RPMI8226 (cell line): ENCODE measurements around the gene HSDL1.

Source experiments
- DNase-seq: peaks from one replicate; pipeline ENCODE4 v3.0.0-alpha.2; 2015

HSDL1 gene

DNA sequence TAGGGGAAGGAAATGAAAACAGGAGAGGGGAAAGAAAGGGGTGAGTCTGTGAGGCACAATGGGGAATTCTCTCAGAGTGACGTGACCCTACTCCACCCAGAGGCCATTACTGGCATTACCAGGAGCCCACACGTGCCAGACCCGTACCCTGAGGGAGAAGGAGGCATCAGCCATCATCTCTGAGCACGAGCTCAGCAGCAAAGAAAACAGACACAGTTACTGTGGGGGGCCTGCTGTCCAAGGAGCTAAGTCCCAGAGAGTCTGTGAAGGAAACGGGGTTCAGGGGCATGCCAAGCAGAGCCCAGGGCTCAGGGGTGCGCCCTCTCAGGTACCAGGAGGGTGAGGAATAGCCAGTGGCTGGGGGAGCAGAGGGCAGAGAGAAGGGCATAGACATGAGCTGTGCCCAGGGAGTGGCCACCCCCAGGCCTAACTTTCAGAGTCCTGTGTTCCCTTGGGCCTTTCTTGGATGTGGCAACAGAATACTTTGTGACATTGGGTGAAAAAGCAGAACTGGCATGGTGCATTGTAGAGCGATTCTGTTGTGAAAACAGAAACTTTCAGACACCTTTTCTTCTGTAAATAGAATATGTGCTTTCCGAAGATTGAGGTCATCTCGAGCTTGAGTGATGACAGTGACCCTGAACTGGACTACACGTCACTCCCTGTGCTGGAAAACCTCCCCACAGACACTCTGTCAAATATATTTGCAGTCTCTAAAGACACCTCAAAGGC, 30.5 kb upstream of the HSDL1 start:
- DNase-seq: peak; percentile 71

DNA sequence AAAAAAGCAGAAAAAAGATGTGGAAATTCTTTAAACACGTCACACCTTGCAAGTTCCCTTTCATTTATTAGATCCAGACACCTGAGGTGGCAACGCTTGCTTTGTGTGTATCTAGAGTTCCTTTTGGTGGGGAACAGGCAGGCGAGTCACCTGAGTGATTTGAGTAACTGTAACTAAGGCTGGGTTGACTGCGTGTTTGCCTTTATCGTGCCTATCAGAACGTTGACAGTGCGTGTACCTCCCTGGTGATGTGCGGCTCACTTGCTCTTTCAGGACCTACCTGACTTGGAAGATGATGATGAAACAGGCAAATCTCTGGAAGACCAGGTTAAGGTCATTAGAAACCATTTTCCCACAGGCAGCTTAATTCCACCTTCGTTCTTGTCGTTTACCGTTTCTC, 29.4 kb upstream of the HSDL1 start:
- no peak for DNase-seq

- DNase-seq: no peak
Measured at GRCh38 chr16:84169765-84170310, 24.9 kb upstream of the HSDL1 start.

GRCh38 chr16:84166796-84167695, 22.1 kb upstream of the HSDL1 start:
- DNase-seq: no peak

DNA sequence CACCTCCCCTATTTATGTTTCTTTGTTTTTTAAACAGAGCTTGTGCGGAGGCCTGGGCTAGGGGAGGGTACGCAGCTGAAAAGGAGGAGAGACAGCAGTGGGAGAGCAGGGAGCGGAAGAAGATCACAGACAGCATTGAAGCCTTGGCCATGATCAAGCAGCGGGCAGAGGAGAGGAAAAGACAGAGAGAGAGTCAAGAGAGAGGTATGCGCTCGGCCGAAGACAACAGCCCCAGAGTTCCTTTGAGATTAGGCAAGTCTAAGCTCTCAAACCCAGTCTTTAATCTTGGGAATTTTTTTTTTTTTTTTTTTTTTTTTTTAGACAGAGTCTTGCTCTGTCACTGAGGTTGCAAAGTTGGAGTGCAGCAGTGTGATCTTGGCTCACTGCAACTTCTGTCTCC, 20.8 kb upstream of the HSDL1 start:
- no peak for DNase-seq

- no peak for DNase-seq
Measured at GRCh38 chr16:84161801-84162200, 16.8 kb upstream of the HSDL1 start.

GRCh38 chr16:84161037-84161436, 16.1 kb upstream of the HSDL1 start:
- DNase-seq: no peak

DNA sequence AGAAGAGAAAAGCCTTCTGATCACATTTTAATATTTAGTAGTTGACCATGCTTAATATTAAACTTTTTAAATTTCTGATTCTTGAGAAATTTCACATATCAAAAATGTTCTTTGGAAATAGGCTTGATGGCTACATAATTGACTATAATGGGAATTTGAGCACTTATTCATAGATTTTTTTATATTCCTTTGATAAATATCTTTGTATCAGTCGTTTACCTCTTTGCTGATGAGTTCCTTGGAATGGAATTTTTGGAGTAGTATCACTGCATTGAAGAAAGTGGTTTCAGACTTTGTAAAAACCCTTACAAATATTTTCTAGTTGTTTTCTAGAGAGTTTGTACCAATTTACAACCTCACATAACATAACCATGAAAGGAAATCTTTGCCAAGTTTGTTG, 14.8 kb upstream of the HSDL1 start:
- no peak for DNase-seq

DNA sequence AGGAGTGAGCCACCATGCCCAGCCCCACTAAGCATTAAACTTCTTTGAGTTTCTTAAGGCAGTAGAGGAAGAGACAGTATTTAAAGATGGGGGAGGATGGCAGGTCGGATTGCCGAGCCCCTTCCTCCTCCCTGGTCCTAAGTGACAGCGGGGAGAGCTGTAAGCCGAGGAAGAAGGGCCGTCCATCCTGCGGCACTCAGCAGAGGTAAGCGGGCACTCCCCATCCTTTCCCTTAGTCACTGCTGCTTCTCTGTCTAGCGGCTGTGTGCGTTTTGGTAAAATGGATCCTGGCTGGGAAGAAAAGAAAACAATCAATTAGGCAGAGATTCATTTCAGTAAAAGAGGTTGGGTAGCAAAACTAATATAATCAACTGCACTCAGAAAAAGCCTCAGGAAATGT, 14.0 kb upstream of the HSDL1 start:
- no peak for DNase-seq

DNA sequence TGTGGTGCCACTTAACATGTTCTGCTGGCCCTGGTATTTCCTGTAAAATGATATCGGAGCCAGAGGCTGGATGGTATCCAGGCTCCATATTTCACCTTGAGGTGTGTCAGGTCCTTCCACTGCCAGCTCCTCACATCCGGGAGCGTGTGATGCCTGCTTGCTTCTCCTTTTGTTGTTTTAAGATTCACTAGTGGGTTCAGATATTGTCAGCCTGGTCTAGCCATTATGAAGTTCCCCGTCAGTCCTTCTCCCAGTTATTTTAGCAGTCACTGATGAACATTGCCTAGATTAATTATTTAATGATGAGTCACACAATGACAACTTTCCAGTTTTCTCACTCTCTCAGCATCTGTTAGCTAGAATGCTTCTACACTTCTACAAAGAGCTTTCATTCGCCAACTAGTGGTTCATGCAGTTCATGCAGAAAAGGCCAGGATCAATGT, 11.4 kb upstream of the HSDL1 start:
- DNase-seq: no peak

DNA sequence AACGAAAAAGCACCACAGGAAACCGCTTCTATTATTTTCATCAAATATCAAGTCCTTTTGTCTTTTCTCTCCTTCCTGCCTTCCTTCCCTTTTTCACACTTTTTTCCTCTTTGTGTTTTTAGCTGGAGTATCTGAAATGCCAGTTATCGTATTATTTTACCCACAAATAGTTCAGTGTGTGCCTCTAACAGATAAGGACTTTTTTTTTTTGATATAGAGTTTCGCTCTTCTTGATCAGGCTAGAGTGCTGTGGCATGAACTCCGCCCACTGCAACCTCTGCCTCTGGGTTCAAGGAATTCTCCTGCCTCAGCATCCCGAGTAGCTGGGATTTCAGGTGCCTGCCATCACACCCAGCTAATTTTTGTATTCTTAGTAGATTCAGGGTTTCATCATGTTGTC, 10.8 kb upstream of the HSDL1 start:
- no peak for DNase-seq

DNA sequence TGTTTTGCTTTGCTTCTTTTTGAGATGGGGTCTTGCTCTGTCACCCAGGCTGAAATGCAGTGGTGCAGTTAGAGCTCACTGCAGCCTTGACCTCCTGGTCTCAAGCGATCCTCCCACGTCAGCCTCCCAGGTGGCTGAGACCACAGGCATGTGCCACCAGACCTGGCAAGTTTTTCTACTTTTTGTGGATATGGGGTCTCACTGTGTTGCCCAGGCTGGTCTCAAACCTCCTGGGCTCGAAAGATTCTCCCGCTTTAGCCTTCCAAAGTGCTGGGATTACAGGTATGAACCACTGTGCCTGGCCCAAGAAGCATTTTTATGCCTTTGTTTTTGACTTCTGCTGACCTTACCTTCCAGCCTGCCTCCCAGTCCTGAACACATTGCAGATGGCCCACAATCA, 10.2 kb upstream of the HSDL1 start:
- no peak for DNase-seq

DNA sequence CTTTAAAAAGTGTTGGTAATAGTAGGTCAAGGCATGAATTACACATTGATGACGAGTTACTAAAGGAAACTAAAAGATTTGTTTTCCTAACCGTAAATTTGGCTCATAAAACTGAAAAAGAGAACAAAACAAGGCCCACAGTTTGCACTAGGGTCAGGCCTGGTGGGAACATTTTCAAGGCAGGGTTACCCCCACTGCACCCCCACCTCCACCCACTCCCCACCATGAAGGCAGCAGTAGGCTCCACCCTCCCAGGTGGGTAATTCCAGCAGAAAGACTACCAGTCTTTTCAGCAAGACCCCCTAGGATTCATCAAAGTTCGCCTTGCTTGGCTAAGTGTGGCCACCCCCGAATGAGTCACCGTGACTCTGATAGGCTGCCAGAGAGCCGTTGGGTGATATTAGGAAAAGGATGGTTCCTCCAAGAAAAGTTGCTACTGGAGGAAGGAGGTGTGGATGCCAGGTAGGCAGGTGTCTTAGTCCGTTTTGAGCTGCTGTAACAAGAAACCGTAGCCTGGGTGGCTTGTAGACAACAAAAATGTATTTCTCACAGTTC, 8.8 kb upstream of the HSDL1 start:
- DNase-seq: no peak

DNA sequence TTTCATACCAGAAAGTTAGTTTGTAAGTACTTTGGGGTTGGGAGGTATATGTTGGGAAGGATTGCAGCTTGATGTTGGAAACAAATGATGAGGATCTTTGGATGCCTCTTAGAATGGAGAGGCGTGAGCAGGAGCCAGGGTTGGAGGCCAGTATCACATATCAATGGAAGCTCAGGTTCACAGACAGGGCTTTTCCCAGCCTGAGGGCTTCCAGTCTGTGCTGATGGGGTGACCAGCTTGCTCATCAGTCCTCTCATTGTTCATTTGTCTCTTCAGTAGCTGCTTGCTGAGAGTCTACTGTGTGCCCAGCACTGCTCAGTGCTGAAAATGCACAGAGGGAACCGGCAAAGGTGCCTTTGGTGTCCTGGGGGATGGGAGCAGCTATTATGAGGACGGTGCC, 5.9 kb upstream of the HSDL1 start:
- DNase-seq: no peak

DNA sequence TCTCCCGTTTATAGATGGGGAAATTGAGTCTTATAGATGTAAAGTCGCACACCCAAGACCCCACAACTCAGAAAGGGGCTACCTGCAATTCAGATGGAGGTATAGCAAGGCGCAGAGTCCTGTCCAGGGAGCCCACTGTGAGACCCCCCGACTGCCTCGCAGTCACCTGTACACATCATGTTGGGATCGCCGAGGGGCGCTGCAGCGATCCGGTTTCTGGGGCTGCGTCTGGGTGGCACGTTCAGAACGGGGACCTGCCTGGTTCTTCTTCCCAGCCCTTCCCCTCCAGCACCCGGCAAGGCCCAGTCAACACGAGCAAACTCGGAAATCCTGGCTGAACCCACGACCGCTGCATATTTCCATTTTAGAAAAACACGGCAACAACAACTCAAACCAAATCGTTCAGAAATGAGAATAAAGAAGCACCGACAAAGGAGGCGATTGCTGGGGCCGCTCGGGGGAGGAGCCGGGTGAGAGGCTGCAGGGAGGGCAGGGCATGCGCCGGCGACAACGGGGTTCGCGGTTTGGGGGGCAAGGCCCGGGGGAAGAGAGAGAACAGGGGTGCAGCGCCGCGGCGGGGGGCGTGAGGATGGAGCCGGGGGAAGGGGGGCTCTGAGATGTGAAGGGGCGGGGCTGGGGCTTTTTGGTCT, 643 bp downstream of the HSDL1 start:
- peak; percentile 27 for DNase-seq

GRCh38 chr16:84143784-84144199, 1.2 kb downstream of the HSDL1 start:
- no peak for DNase-seq

- no peak for DNase-seq
Measured at GRCh38 chr16:84143081-84143480, 1.9 kb downstream of the HSDL1 start.

- DNase-seq: no peak
Measured at GRCh38 chr16:84141143-84141670, 3.8 kb downstream of the HSDL1 start.

DNA sequence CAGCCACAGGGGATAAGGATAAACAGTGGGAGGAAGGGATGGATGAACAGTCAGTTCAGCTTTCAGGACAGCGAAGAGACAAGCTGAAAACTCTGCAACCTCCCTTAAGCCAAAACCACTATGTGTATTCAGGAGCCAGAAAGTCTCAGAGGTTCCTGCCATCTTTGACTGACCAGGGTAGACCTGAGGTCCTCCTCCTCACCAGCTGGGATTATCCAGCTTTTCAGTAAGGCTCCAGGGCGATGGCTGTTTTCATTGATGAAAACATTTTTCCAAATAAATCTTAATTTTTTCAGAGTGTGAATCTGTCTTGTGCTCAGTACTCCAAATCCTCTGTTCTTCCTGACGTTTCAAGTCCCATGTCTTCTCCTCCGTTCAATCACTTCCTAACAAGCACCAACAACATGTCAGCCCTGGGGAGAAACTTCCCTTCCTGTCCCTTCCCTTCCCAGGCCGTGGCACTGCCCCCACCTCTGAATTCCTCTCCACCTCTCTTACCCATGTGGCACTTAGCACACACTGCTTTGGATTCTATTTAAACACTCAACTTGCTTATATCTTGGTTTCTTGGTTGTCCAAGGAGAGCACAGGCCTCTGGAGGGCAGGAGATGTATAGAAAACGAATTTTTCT, 5.2 kb downstream of the HSDL1 start:
- DNase-seq: no peak

DNA sequence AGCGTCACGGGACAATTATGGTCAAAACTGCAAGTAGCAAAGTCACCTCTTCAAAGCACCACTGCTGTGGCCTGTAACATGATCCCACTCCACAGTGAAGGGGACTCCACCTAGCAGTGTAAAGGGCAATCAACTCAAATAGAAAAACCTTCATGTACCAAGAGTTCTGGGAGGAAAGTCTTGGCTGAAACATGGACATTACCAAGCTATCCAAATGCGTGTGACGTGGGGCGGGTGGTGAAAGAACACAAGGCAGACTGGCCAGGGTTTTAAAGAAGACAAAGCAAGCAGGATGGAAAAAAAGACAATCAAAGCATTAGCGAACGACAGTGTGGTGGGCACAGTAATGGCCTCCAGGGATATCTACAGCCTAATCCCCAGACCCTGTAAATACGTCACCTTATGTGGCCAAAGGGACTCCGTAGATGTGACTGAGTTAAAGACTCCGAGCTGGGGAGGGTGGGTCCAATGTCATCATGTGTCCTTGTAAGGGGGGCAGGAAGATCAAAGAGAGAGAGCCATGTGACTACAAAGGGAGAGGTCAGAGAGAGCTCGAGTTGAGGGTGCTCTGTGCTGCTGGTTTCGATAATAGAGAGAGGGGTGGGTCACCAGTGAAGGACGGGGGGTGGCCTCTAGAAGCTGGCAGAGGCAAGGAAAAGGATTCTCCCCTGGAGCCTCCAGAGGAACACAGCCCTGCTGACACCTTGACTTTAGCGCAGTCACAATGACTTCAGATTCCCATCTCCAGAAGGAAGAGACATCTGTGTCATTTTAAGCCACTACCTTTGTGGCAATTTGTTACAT, 6.0 kb downstream of the HSDL1 start:
- no peak for DNase-seq

GRCh38 chr16:84138500-84138823, 6.5 kb downstream of the HSDL1 start:
- no peak for DNase-seq
